HFFc6 (cell line): ENCODE measurements around the gene OOSP3. TPM values are rescaled to one million over a fixed set of nuclear protein-coding genes. Genes with fewer than 3 reads are reported as not detected.

Experiments
- DNase-seq: peaks from one replicate; pipeline ENCODE4 v3.0.0-alpha.2; 2018
- H3K27ac Mint-ChIP-seq: 2 replicates; pipeline ENCODE4 v1.8.0; 2020; ENCODE audit warnings: mild to moderate bottlenecking, mixed read lengths
- H3K27me3 Mint-ChIP-seq: 2 replicates; pipeline ENCODE4 v1.8.0; 2021; ENCODE audit warnings: mild to moderate bottlenecking, moderate library complexity, mixed read lengths; ENCODE audit not compliant: insufficient read depth
- H3K36me3 Mint-ChIP-seq: 2 replicates; pipeline ENCODE4 v1.8.0; 2021; ENCODE audit warnings: low read depth, mixed read lengths
- H3K4me1 Mint-ChIP-seq: 2 replicates; pipeline ENCODE4 v1.8.0; 2020; ENCODE audit warnings: low read depth, mixed read lengths
- H3K4me3 Mint-ChIP-seq: 2 replicates; pipeline ENCODE4 v1.8.0; 2020; ENCODE audit warnings: mild to moderate bottlenecking, moderate library complexity, mixed read lengths
- H3K9me3 Mint-ChIP-seq: 2 replicates; pipeline ENCODE4 v1.8.0; 2020; ENCODE audit warnings: mild to moderate bottlenecking, mixed read lengths
- CTCF ChIP-seq: fragments of 200-600 bp; sonication (generic); IDR thresholded peaks from 2 replicates; pipeline ENCODE4 v1.5.0; 2021; ENCODE audit warnings: antibody characterized with exemption, mild to moderate bottlenecking
- total RNA-seq, 6 experiments: library from RNA; stranded (reverse); fragmentation: NEBNext Ultra II Directional; extraction: Animal tissue kit (Norgen Biotek cat#: 25700); gene quantifications; 2 replicates in 1 of 6; 3 replicates in 5 of 6; pipeline ENCODE4 v1.2.3, GENCODE V29; 2021

The OOSP3 gene
- total RNA-seq, 6 experiments from 2014 or later, result not detected

- no peaks in the 10 kb centered on the region for H3K9me3 Mint-ChIP-seq
- DNase-seq, result no peak
- H3K4me3 Mint-ChIP-seq, result no peak overlapping the region
- no peak for TF ChIP-seq CTCF
- H3K27me3 Mint-ChIP-seq, result peaks cover 2% of the 10 kb centered on the region
- peaks cover 15% of the 10 kb centered on the region for H3K4me1 Mint-ChIP-seq
- H3K36me3 Mint-ChIP-seq, result no peaks in the 10 kb centered on the region
- H3K27ac Mint-ChIP-seq, result no peak overlapping the region
Observed at GRCh38 chr11:59854871-59855270, 23.7 kb upstream of the OOSP3 start.

GRCh38 chr11:59857439-59858434, 20.8 kb upstream of the OOSP3 start:
- DNase-seq, result peak; percentile 1
- H3K27ac Mint-ChIP-seq, result no peak overlapping the region
- H3K4me3 Mint-ChIP-seq, result no peak overlapping the region; the same call in 1 of the 2 replicates

GRCh38 chr11:59859673-59860072, 18.9 kb upstream of the OOSP3 start:
- Mint-ChIP-seq H3K27ac (no peak overlapping the region), H3K36me3 (no peaks in the 10 kb centered on the region), H3K4me3 (no peak overlapping the region), H3K27me3 (peaks cover 4% of the 10 kb centered on the region), H3K4me1 (peaks cover 15% of the 10 kb centered on the region), H3K9me3 (no peaks in the 10 kb centered on the region)
- no peak for TF ChIP-seq CTCF
- DNase-seq, result no peak

More at GRCh38 chr11:59857439-59858434, 20.8 kb upstream of the OOSP3 start:
- Mint-ChIP-seq H3K4me1 (peaks cover 15% of the 10 kb centered on the region), H3K36me3 (no peaks in the 10 kb centered on the region), H3K9me3 (no peaks in the 10 kb centered on the region), H3K27me3 (peaks cover 2% of the 10 kb centered on the region)
- no peak for TF ChIP-seq CTCF

- Mint-ChIP-seq H3K27me3 (peaks cover 4% of the 10 kb centered on the region; the same call in 1 of the 2 replicates), H3K36me3 (no peaks in the 10 kb centered on the region), H3K4me1 (peaks cover 13% of the 10 kb centered on the region), H3K27ac (no peak overlapping the region), H3K9me3 (no peaks in the 10 kb centered on the region), H3K4me3 (no peak overlapping the region)
- no peak for DNase-seq
- TF ChIP-seq CTCF, result no peak
Observed at GRCh38 chr11:59862252-59862651, 16.3 kb upstream of the OOSP3 start.

GRCh38 chr11:59865031-59865430, 13.6 kb upstream of the OOSP3 start:
- TF ChIP-seq CTCF, result no peak
- no peak for DNase-seq
- Mint-ChIP-seq H3K36me3 (no peaks in the 10 kb centered on the region), H3K27ac (no peak overlapping the region), H3K4me3 (no peak overlapping the region), H3K9me3 (no peaks in the 10 kb centered on the region), H3K27me3 (peaks cover 2% of the 10 kb centered on the region; the same call in 1 of the 2 replicates), H3K4me1 (no peaks in the 10 kb centered on the region)
